AG10803 (cell line): Measurements from ENCODE around the gene SELP.

Experiments used
- DNase-seq: peaks from one replicate; pipeline ENCODE4 v3.0.0; 2010; ENCODE audit warnings: low read depth
- H3K4me3 ChIP-seq: 2 replicates; pipeline ENCODE4 v1.5.1; 2011; ENCODE audit warnings: mild to moderate bottlenecking, low read length, control low read depth
- CTCF ChIP-seq: conservative IDR thresholded peaks from 2 replicates; pipeline ENCODE4 v1.5.1; 2011; ENCODE audit warnings: mild to moderate bottlenecking, low read length, control low read depth, inconsistent platforms

The SELP gene

GRCh38 chr1:169574336-169574735 is 55.6 kb downstream of the SELP start:
- no peak overlapping the region for H3K4me3 ChIP-seq
- TF ChIP-seq CTCF, result no peak
- DNase-seq, result no peak

- H3K4me3 ChIP-seq, result no peak overlapping the region
- peak; percentile 2 for DNase-seq
- no peak for TF ChIP-seq CTCF
These were observed 57.7 kb downstream of the SELP start for GRCh38 chr1:169572187-169572586.

GRCh38 chr1:169571450-169571849 is 58.5 kb downstream of the SELP start:
- TF ChIP-seq CTCF, result no peak
- no peak for DNase-seq
- no peak overlapping the region for H3K4me3 ChIP-seq

GRCh38 chr1:169570172-169570574 is 59.8 kb downstream of the SELP start:
- TF ChIP-seq CTCF, result no peak
- no peak overlapping the region for H3K4me3 ChIP-seq
- DNase-seq, result no peak

GRCh38 chr1:169568497-169568896 is 61.4 kb downstream of the SELP start:
- H3K4me3 ChIP-seq, result no peak overlapping the region
- no peak for DNase-seq
- no peak for TF ChIP-seq CTCF

- no peak overlapping the region for H3K4me3 ChIP-seq
- no peak for DNase-seq
- TF ChIP-seq CTCF, result no peak
These were observed 64.3 kb downstream of the SELP start for GRCh38 chr1:169565335-169566271.

GRCh38 chr1:169563650-169564049 is 66.3 kb downstream of the SELP start:
- no peak for TF ChIP-seq CTCF
- no peak overlapping the region for H3K4me3 ChIP-seq
- no peak for DNase-seq
